Colon (tissue), 2 donors: ENCODE results near the gene MCM9.

ENCODE experiments used
- FAIRE-seq: peaks from 2 replicates; lab custom pipeline; 2012; peaks lifted over from hg19 to GRCh38; lab: Jason Lieb, UNC
- donor health status: control.
- donor health status: control.

The MCM9 gene

GRCh38 chr6:118934461-118935330, at the start of gene MCM9:
Gene MCM9 (minus strand): TSS chr6:118935159. CDS start chr6:118931723, 3,436 bp downstream.
- no peak for FAIRE-seq

GRCh38 chr6:118984342-118984741, 49.4 kb upstream of the MCM9 start:
- no peak for FAIRE-seq

- no peak for FAIRE-seq
These were observed 47.6 kb upstream of the MCM9 start for GRCh38 chr6:118982575-118982911.

- no peak for FAIRE-seq
These were observed 47.1 kb upstream of the MCM9 start for GRCh38 chr6:118981884-118982574.

- FAIRE-seq: no peak
These were observed 45.1 kb upstream of the MCM9 start for GRCh38 chr6:118980063-118980462.

- no peak for FAIRE-seq
These were observed 39.8 kb upstream of the MCM9 start for GRCh38 chr6:118974790-118975189.

- FAIRE-seq: no peak
These were observed 36.7 kb upstream of the MCM9 start for GRCh38 chr6:118971682-118972081.

GRCh38 chr6:118970866-118971265, 35.9 kb upstream of the MCM9 start:
- no peak for FAIRE-seq

GRCh38 chr6:118968416-118968815, 33.5 kb upstream of the MCM9 start:
- no peak for FAIRE-seq

- no peak for FAIRE-seq
These were observed 32.3 kb upstream of the MCM9 start for GRCh38 chr6:118967239-118967638.

- no peak for FAIRE-seq
These were observed 30.9 kb upstream of the MCM9 start for GRCh38 chr6:118965843-118966370.

- no peak for FAIRE-seq
These were observed 30.4 kb upstream of the MCM9 start for GRCh38 chr6:118965371-118965770.

GRCh38 chr6:118963003-118963402, 28.0 kb upstream of the MCM9 start:
- peak; percentile 57 for FAIRE-seq

- no peak for FAIRE-seq
These were observed 24.9 kb upstream of the MCM9 start for GRCh38 chr6:118959903-118960302.

- no peak for FAIRE-seq
These were observed 18.4 kb upstream of the MCM9 start for GRCh38 chr6:118953391-118953790.

- FAIRE-seq: no peak
These were observed 17.7 kb upstream of the MCM9 start for GRCh38 chr6:118952683-118953082.

GRCh38 chr6:118945217-118945616, 10.3 kb upstream of the MCM9 start:
- no peak for FAIRE-seq

GRCh38 chr6:118940770-118941169, 5.8 kb upstream of the MCM9 start:
- no peak for FAIRE-seq

- no peak for FAIRE-seq
These were observed 4.7 kb upstream of the MCM9 start for GRCh38 chr6:118939683-118940082.

- no peak for FAIRE-seq
These were observed 1.2 kb upstream of the MCM9 start for GRCh38 chr6:118935978-118936703.

- FAIRE-seq: no peak
These were observed 341 bp upstream of the MCM9 start for GRCh38 chr6:118935331-118935668.

- FAIRE-seq: no peak
These were observed 1.0 kb downstream of the MCM9 start for GRCh38 chr6:118933855-118934460.
